IMR-90 (cell line): ENCODE results near the gene CDC45. TPM values are rescaled to one million over a fixed set of nuclear protein-coding genes. Genes with fewer than 3 reads are reported as not detected.

ENCODE experiments used
- ATAC-seq: fragments of 200-7000 bp; cut with Tn5 transposase; 2 replicates; pipeline ENCODE4 v1.9.1; 2020; ENCODE audit warnings: low read depth, mild to moderate bottlenecking, moderate library complexity
- BruUV-seq: library from RNA; stranded (reverse); fragments of 400-500 nt; replicated peaks from 2 replicates; lab custom pipeline; 2021; lab: Mats Ljungman, UMichigan
- CTCF ChIA-PET: fragments of 300-600 bp; formaldehyde crosslinking; extraction: SDS; loops from one replicate; lab custom pipeline; 2021; ENCODE audit warnings: antibody characterized with exemption; lab: Yijun Ruan, JAX
- POLR2A ChIA-PET: fragments of 300-600 bp; sonication (Branson Sonifier 250); formaldehyde crosslinking; loops from one replicate; lab custom pipeline; 2022; ENCODE audit warnings: antibody characterized with exemption; ENCODE audit not compliant: unreplicated experiment; lab: Charles Lee
- DNase-seq: peaks from one replicate; pipeline ENCODE4 v3.0.0; 2013
- H2AFZ ChIP-seq: replicated peaks from 2 replicates; pipeline ENCODE3; 2013; ENCODE audit warnings: low read length, mild to moderate bottlenecking; ENCODE audit not compliant: poor library complexity
- H2AK5ac ChIP-seq: 2 replicates; pipeline ENCODE4 v1.6.1; 2013; ENCODE audit warnings: low read depth, low read length, inconsistent platforms
- H2AK9ac ChIP-seq: replicated peaks from 2 replicates; pipeline ENCODE3; 2013; ENCODE audit warnings: mild to moderate bottlenecking, low read depth, low read length, moderate library complexity; ENCODE audit not compliant: poor library complexity
- H2BK120ac ChIP-seq: 2 replicates; pipeline ENCODE4 v1.6.1; 2013; ENCODE audit warnings: low read depth, low read length, inconsistent platforms
- H2BK15ac ChIP-seq: 3 replicates; pipeline ENCODE4 v1.6.1; 2013; ENCODE audit warnings: low read depth, low read length, inconsistent platforms
- H2BK20ac ChIP-seq: 2 replicates; pipeline ENCODE4 v1.6.1; 2013; ENCODE audit warnings: low read depth, mild to moderate bottlenecking, inconsistent platforms, low read length, moderate library complexity
- H2BK5ac ChIP-seq: 2 replicates; pipeline ENCODE4 v1.6.1; 2013; ENCODE audit warnings: mild to moderate bottlenecking, low read depth, low read length, inconsistent platforms; ENCODE audit not compliant: poor library complexity, severe bottlenecking
- H3K14ac ChIP-seq: replicated peaks from 2 replicates; pipeline ENCODE4 v1.6.1; 2013; ENCODE audit warnings: low read depth, low read length, inconsistent platforms
- H3K18ac ChIP-seq: 2 replicates; pipeline ENCODE4 v1.6.1; 2013; ENCODE audit warnings: low read depth, low read length, control low read depth
- H3K23ac ChIP-seq: 2 replicates; pipeline ENCODE4 v1.6.1; 2013; ENCODE audit warnings: low read depth, low read length, inconsistent platforms
- H3K27ac ChIP-seq: 2 replicates; pipeline ENCODE4 v1.5.1; 2013; ENCODE audit warnings: mild to moderate bottlenecking, control low read depth, low read length; ENCODE audit not compliant: insufficient read depth
- H3K27me3 ChIP-seq: 2 replicates; pipeline ENCODE4 v1.6.1; 2013; ENCODE audit warnings: low read length; ENCODE audit not compliant: control insufficient read depth, insufficient read depth
- H3K36me3 ChIP-seq: 2 replicates; pipeline ENCODE4 v1.6.1; 2013; ENCODE audit warnings: low read length, mixed read lengths; ENCODE audit not compliant: control insufficient read depth, insufficient read depth
- H3K4ac ChIP-seq: 2 replicates; pipeline ENCODE4 v1.6.1; 2013; ENCODE audit warnings: low read depth, low read length, inconsistent platforms
- H3K4me1 ChIP-seq: 2 replicates; pipeline ENCODE4 v1.6.1; 2013; ENCODE audit warnings: low read length, mixed read lengths; ENCODE audit not compliant: control insufficient read depth, insufficient read depth
- H3K4me2 ChIP-seq: 2 replicates; pipeline ENCODE4 v1.6.1; 2013; ENCODE audit warnings: low read depth, mild to moderate bottlenecking, control low read depth, low read length, moderate library complexity
- H3K4me3 ChIP-seq: 2 replicates; pipeline ENCODE4 v1.5.1; 2013; ENCODE audit warnings: low read depth, mild to moderate bottlenecking, control low read depth, low read length, moderate library complexity; ENCODE audit not compliant: insufficient read depth
- H3K56ac ChIP-seq: 2 replicates; pipeline ENCODE4 v1.6.1; 2013; ENCODE audit warnings: low read length, inconsistent platforms; ENCODE audit not compliant: insufficient read depth; ENCODE audit errors: extremely low read depth
- H3K79me1 ChIP-seq, 2 experiments: 2 replicates each; pipeline ENCODE4 v1.6.1; 2013; ENCODE audit warnings: low read length in 2 of 2, inconsistent platforms in 1 of 2, low read depth in 1 of 2
- H3K9ac ChIP-seq: 2 replicates; pipeline ENCODE4 v1.6.1; 2013; ENCODE audit warnings: low read depth, low read length, control low read depth
- H3K9me1 ChIP-seq: 2 replicates; pipeline ENCODE4 v1.6.1; 2013; ENCODE audit warnings: low read length, inconsistent platforms; ENCODE audit not compliant: insufficient read depth
- H3K9me3 ChIP-seq: 2 replicates; pipeline ENCODE4 v1.6.1; 2013; ENCODE audit warnings: low read length; ENCODE audit not compliant: control insufficient read depth, insufficient read depth
- H4K20me1 ChIP-seq: 2 replicates; pipeline ENCODE4 v1.6.1; 2013; ENCODE audit warnings: low read length, inconsistent platforms; ENCODE audit not compliant: insufficient read depth
- H4K5ac ChIP-seq: 2 replicates; pipeline ENCODE4 v1.6.1; 2013; ENCODE audit warnings: mild to moderate bottlenecking, low read depth, low read length, control low read depth
- H4K8ac ChIP-seq, 2 experiments: 2 replicates each; pipeline ENCODE4 v1.6.1; 2013; ENCODE audit warnings: low read depth in 2 of 2, low read length in 2 of 2, control low read depth in 1 of 2, inconsistent platforms in 1 of 2
- H4K91ac ChIP-seq: 2 replicates; pipeline ENCODE4 v1.6.1; 2013; ENCODE audit warnings: low read depth, low read length, inconsistent platforms; ENCODE audit not compliant: insufficient read depth
- BHLHE40 ChIP-seq: fragments of 150-350 bp; IDR thresholded peaks from 2 replicates; pipeline ENCODE4 v1.6.1; 2016; ENCODE audit warnings: mild to moderate bottlenecking, low read depth, low read length
- CEBPB ChIP-seq: IDR thresholded peaks from 2 replicates; pipeline ENCODE4 v1.6.1; 2012; ENCODE audit warnings: low read depth, low read length, improper control_type of control experiment
- CHD1 ChIP-seq: IDR thresholded peaks from 2 replicates; pipeline ENCODE4 v1.6.1; 2012; ENCODE audit warnings: low read depth, low read length, improper control_type of control experiment
- FOS ChIP-seq: fragments of 150-350 bp; IDR thresholded peaks from 2 replicates; pipeline ENCODE4 v1.6.1; 2016; ENCODE audit warnings: low read depth, low read length
- MAFK ChIP-seq: IDR thresholded peaks from 2 replicates; pipeline ENCODE4 v1.6.1; 2012; ENCODE audit warnings: low read depth, low read length, improper control_type of control experiment
- MAZ ChIP-seq: IDR thresholded peaks from 2 replicates; pipeline ENCODE4 v1.6.1; 2012; ENCODE audit warnings: low read depth, mild to moderate bottlenecking, low read length, improper control_type of control experiment, moderate library complexity, borderline replicate concordance
- MXI1 ChIP-seq: IDR thresholded peaks from 2 replicates; pipeline ENCODE4 v1.6.1; 2012; ENCODE audit warnings: low read depth, mild to moderate bottlenecking, low read length, moderate library complexity, borderline replicate concordance
- NFE2L2 ChIP-seq: fragments of 150-350 bp; IDR thresholded peaks from 2 replicates; pipeline ENCODE4 v1.6.1; 2016; ENCODE audit warnings: low read depth, mild to moderate bottlenecking, low read length
- POLR2A ChIP-seq: IDR thresholded peaks from 2 replicates; pipeline ENCODE4 v1.6.1; 2012; ENCODE audit warnings: mild to moderate bottlenecking, low read depth, low read length
- RAD21 ChIP-seq: IDR thresholded peaks from 2 replicates; pipeline ENCODE4 v1.6.1; 2012; ENCODE audit warnings: low read length, improper control_type of control experiment
- RCOR1 ChIP-seq: IDR thresholded peaks from 2 replicates; pipeline ENCODE4 v1.6.1; 2012; ENCODE audit warnings: mild to moderate bottlenecking, low read length, improper control_type of control experiment; ENCODE audit not compliant: insufficient replicate concordance
- RFX5 ChIP-seq: IDR thresholded peaks from 2 replicates; pipeline ENCODE4 v1.8.0; 2012; ENCODE audit warnings: low read depth, mild to moderate bottlenecking, low read length, moderate library complexity
- SMC3 ChIP-seq: fragments of 150-350 bp; IDR thresholded peaks from 2 replicates; pipeline ENCODE4 v1.6.1; 2016; ENCODE audit warnings: low read depth, mild to moderate bottlenecking, antibody characterized with exemption, low read length, moderate library complexity
- WGBS, 2 experiments: methylation state at CpG; one replicate each; pipeline versions ENCODE4 v1.1.5 to v1.1.7; 2013; ENCODE audit warnings: missing lambda C conversion rate in 2 of 2; ENCODE audit not compliant: insufficient read length in 1 of 2; ENCODE audit errors: extremely low coverage in 2 of 2; 5-methylcytosine and 5-hydroxymethylcytosine counted together
- dilution Hi-C: fragments of 300-500 bp; cut with HindIII; formaldehyde crosslinking; loops from one replicate; pipeline ENCODE4 v1.14.3; 2018; ENCODE audit warnings: low sequenced_read_pairs; ENCODE audit not compliant: unreplicated experiment
- in situ Hi-C: fragments of 300-500 bp; cut with MboI; formaldehyde crosslinking; loops from 3 replicates; pipeline ENCODE4 v1.14.3; 2019; ENCODE audit warnings: low sequenced_read_pairs, inconsistent platforms, mixed read lengths
- intact Hi-C: fragments of 100-400 bp; cut with micrococcal nuclease; formaldehyde crosslinking; loops from 2 replicates; pipeline ENCODE4 v1.10.0; 2022
- polyA plus RNA-seq, 3 experiments: library from polyadenylated mRNA; depleted of rRNA; stranded (reverse); fragments of >200 nt; gene quantifications; 2 replicates each; pipeline ENCODE4 v1.2.3, GENCODE V29; 2012; ENCODE audit warnings: low replicate concordance in 1 of 3
- total RNA-seq: library from RNA; depleted of rRNA; stranded (reverse); fragments of >200 nt; gene quantifications from 2 replicates; pipeline ENCODE4 v1.2.3, GENCODE V29; 2012
- TF ChIP-seq, protein P1 (sequence below): fragments of 150-350 bp; IDR thresholded peaks from 2 replicates; pipeline ENCODE4 v1.6.1; 2017; ENCODE audit warnings: mild to moderate bottlenecking, antibody characterized with exemption, low read length, low read depth
- TF ChIP-seq, protein P2 (sequence below): conservative IDR thresholded peaks from 2 replicates; pipeline ENCODE4 v1.5.1; 2012; ENCODE audit warnings: mild to moderate bottlenecking, low read depth, low read length, improper control_type of control experiment
- TF ChIP-seq, protein P3 (sequence below): fragments of 150-350 bp; IDR thresholded peaks from 2 replicates; pipeline ENCODE4 v1.6.1; 2016; ENCODE audit warnings: low read depth, mild to moderate bottlenecking, low read length, moderate library complexity, borderline replicate concordance

Gene CDC45
- total and polyA plus RNA-seq, 2 of the 4 experiments (the other 2 are of a cell fraction): 22.7 to 44.6 TPM

DNA sequence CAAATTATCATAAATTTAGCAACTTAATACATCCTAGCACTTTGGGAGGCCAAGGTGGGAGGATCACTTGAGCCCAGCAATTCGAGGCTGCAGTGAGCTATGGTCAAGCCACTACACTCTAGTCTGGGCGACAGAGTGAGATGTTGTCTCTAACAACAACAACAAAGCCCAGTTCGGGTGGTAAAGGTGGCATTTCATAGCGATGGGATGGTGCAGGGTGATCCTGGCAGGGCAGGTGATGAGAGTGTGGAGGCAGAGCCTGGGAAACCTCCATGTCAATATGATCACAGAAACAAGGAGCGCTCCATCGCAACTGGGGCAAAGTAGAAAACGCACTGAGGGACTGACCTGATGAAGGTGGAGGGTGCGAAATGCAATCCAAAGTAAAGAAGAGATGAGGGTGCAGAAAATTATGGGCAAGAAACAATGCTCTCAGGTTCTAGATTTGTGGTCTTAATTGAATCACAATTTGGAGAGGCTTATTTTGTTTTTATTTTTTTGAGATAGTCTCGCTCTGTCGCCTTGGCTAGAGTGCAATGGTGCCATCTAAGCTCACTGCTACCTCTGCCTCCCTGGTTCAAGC, 77.3 kb downstream of the CDC45 start:
- H3K56ac ChIP-seq: no peak overlapping the region
- ChIA-PET POLR2A (no interaction called here), CTCF (no interaction called here)
- no peak overlapping the region for H3K27ac ChIP-seq
- in situ Hi-C loops: no loop called here
- no peak overlapping the region for H3K14ac ChIP-seq
- no peak overlapping the region for H2AFZ ChIP-seq
- H2BK15ac ChIP-seq: no peak overlapping the region
- ATAC-seq: no peak
- H3K36me3 ChIP-seq: no peaks in the 10 kb centered on the region
- H3K18ac ChIP-seq: no peak overlapping the region
- H3K4ac ChIP-seq: no peak overlapping the region
- H4K8ac ChIP-seq: no peak overlapping the region
- no peak overlapping the region for H2AK9ac ChIP-seq
- H2BK20ac ChIP-seq: no peak overlapping the region
- no peak overlapping the region for H2AK5ac ChIP-seq
- H3K79me1 ChIP-seq: no peaks in the 10 kb centered on the region
- H3K9me3 ChIP-seq: peaks cover 2% of the 10 kb centered on the region; the same call in 1 of the 2 replicates
- no peaks in the 10 kb centered on the region for H4K20me1 ChIP-seq
- H3K4me3 ChIP-seq: no peak overlapping the region
- 100% methylated on average over 2 of the region's 10 CpGs; no CpG with 5 or more reads in 1 of the 2 experiments for WGBS, 2 experiments
- DNase-seq: no peak
- dilution Hi-C loops: no loop called here
- H3K9ac ChIP-seq: no peak overlapping the region
- H3K4me1 ChIP-seq: peaks cover 2% of the 10 kb centered on the region; the same call in 1 of the 2 replicates
- intact Hi-C loops: no loop called here
- H4K91ac ChIP-seq: no peak overlapping the region
- no peak overlapping the region for H2BK5ac ChIP-seq
- TF ChIP-seq RAD21: no peak
- no peak for TF ChIP-seq RFX5
- TF ChIP-seq CHD1: no peak
- TF ChIP-seq MAZ: no peak
- TF ChIP-seq SMC3: no peak
- no peak for TF ChIP-seq MXI1
- no peak for TF ChIP-seq FOS
- TF ChIP-seq, protein P1, sequence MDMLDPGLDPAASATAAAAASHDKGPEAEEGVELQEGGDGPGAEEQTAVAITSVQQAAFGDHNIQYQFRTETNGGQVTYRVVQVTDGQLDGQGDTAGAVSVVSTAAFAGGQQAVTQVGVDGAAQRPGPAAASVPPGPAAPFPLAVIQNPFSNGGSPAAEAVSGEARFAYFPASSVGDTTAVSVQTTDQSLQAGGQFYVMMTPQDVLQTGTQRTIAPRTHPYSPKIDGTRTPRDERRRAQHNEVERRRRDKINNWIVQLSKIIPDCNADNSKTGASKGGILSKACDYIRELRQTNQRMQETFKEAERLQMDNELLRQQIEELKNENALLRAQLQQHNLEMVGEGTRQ: no peak
- TF ChIP-seq MAFK: no peak
- TF ChIP-seq, protein P2, sequence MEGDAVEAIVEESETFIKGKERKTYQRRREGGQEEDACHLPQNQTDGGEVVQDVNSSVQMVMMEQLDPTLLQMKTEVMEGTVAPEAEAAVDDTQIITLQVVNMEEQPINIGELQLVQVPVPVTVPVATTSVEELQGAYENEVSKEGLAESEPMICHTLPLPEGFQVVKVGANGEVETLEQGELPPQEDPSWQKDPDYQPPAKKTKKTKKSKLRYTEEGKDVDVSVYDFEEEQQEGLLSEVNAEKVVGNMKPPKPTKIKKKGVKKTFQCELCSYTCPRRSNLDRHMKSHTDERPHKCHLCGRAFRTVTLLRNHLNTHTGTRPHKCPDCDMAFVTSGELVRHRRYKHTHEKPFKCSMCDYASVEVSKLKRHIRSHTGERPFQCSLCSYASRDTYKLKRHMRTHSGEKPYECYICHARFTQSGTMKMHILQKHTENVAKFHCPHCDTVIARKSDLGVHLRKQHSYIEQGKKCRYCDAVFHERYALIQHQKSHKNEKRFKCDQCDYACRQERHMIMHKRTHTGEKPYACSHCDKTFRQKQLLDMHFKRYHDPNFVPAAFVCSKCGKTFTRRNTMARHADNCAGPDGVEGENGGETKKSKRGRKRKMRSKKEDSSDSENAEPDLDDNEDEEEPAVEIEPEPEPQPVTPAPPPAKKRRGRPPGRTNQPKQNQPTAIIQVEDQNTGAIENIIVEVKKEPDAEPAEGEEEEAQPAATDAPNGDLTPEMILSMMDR: no peak
- TF ChIP-seq RCOR1: no peak
- TF ChIP-seq, protein P3, sequence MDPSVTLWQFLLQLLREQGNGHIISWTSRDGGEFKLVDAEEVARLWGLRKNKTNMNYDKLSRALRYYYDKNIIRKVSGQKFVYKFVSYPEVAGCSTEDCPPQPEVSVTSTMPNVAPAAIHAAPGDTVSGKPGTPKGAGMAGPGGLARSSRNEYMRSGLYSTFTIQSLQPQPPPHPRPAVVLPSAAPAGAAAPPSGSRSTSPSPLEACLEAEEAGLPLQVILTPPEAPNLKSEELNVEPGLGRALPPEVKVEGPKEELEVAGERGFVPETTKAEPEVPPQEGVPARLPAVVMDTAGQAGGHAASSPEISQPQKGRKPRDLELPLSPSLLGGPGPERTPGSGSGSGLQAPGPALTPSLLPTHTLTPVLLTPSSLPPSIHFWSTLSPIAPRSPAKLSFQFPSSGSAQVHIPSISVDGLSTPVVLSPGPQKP: no peak
- no peak for TF ChIP-seq CEBPB
- no peak for TF ChIP-seq NFE2L2
- TF ChIP-seq POLR2A: no peak
- TF ChIP-seq BHLHE40: no peak
- H2BK120ac ChIP-seq: no peak overlapping the region
- no peak overlapping the region; the same call in 1 of the 2 replicates for H3K23ac ChIP-seq
- H3K4me2 ChIP-seq: no peak overlapping the region
- BruUV-seq: no TSS peak
- no peak overlapping the region for H4K5ac ChIP-seq
- peaks cover 4% of the 10 kb centered on the region; the same call in 1 of the 2 replicates for H3K9me1 ChIP-seq
- peaks cover 8% of the 10 kb centered on the region; the same call in 1 of the 2 replicates for H3K27me3 ChIP-seq
